ENCODE measurements around the gene CAB39L. TPM values are rescaled to one million over a fixed set of nuclear protein-coding genes. Genes with fewer than 3 reads are reported as not detected.

Gene CAB39L
- total and polyA plus RNA-seq, 2 experiments from 2014 or later = 3.3 to 4.4 TPM

DNA sequence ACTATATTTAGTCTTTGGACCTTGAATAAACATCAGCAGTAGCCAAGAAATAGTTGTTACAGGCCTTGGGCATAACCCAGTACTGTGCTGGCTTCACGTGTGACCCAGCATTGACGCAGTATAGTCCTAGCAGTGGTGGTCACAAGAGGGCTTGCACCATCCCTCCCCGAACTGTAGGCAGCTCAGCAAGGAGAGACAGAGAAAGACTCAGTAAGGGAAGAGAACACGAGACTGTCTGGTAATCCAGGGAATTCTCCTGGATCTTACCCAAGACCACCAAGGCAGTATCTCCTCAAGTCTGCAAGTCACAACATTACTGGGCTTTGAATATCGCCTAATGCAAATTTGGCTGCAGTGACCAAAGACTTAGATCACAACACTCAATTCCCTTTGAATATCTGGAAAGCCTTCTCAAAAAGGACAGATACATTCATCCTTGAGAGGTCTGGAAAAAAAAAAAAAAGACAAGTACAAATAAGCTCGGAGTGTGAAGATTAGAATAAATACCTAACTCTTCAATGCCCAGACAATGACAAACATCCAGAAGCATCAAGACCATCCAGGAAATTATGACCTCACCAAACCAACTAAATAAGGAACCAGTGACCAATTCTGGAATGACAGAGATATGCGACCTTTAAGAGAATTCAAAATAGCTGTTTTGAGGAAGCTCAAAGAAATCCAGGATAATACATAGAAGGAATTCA, 39.7 kb downstream of the CAB39L start:
- H3K4me3 Mint-ChIP-seq = no peak overlapping the region
- peaks cover 15% of the 10 kb centered on the region for H3K27me3 ChIP-seq (ENCODE audit: insufficient read depth)

More for the DNA sequence above, 39.7 kb downstream of the CAB39L start:
- DNase-seq (ENCODE audit: low spot score) (no peak), ATAC-seq (peak; percentile 52; the same call in 1 of the 3 replicates)
- TF ChIP-seq, protein P1, sequence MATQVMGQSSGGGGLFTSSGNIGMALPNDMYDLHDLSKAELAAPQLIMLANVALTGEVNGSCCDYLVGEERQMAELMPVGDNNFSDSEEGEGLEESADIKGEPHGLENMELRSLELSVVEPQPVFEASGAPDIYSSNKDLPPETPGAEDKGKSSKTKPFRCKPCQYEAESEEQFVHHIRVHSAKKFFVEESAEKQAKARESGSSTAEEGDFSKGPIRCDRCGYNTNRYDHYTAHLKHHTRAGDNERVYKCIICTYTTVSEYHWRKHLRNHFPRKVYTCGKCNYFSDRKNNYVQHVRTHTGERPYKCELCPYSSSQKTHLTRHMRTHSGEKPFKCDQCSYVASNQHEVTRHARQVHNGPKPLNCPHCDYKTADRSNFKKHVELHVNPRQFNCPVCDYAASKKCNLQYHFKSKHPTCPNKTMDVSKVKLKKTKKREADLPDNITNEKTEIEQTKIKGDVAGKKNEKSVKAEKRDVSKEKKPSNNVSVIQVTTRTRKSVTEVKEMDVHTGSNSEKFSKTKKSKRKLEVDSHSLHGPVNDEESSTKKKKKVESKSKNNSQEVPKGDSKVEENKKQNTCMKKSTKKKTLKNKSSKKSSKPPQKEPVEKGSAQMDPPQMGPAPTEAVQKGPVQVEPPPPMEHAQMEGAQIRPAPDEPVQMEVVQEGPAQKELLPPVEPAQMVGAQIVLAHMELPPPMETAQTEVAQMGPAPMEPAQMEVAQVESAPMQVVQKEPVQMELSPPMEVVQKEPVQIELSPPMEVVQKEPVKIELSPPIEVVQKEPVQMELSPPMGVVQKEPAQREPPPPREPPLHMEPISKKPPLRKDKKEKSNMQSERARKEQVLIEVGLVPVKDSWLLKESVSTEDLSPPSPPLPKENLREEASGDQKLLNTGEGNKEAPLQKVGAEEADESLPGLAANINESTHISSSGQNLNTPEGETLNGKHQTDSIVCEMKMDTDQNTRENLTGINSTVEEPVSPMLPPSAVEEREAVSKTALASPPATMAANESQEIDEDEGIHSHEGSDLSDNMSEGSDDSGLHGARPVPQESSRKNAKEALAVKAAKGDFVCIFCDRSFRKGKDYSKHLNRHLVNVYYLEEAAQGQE (IDR thresholded peaks at IDR 0.05; ENCODE audit: unreplicated experiment) = no peak
- TF ChIP-seq EZH2 (IDR thresholded peaks at IDR 0.05; ENCODE audit: low read depth, unreplicated experiment) = no peak
- TF ChIP-seq, protein P2, sequence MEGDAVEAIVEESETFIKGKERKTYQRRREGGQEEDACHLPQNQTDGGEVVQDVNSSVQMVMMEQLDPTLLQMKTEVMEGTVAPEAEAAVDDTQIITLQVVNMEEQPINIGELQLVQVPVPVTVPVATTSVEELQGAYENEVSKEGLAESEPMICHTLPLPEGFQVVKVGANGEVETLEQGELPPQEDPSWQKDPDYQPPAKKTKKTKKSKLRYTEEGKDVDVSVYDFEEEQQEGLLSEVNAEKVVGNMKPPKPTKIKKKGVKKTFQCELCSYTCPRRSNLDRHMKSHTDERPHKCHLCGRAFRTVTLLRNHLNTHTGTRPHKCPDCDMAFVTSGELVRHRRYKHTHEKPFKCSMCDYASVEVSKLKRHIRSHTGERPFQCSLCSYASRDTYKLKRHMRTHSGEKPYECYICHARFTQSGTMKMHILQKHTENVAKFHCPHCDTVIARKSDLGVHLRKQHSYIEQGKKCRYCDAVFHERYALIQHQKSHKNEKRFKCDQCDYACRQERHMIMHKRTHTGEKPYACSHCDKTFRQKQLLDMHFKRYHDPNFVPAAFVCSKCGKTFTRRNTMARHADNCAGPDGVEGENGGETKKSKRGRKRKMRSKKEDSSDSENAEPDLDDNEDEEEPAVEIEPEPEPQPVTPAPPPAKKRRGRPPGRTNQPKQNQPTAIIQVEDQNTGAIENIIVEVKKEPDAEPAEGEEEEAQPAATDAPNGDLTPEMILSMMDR (conservative IDR thresholded peaks at IDR 0.05; ENCODE audit: low read depth in 2 of 2) = no peak
- Mint-ChIP-seq H3K36me3 (ENCODE audit: low read depth) (no peaks in the 10 kb centered on the region), H3K27me3 (ENCODE audit: insufficient read depth, low read depth, poor library complexity) (peaks cover 14% of the 10 kb centered on the region), H3K27ac (no peak overlapping the region), H3K9me3 (no peaks in the 10 kb centered on the region; the same call in 2 of the 3 replicates), H3K4me1 (peaks cover 8% of the 10 kb centered on the region)
- Histone ChIP-seq H3F3A (replicated peaks; ENCODE audit: low read depth) (no peaks in the 10 kb centered on the region), H3K36me3 (ENCODE audit: insufficient read depth) (no peaks in the 10 kb centered on the region), H2AFZ (no peak overlapping the region), H3K79me2 (replicated peaks; ENCODE audit: insufficient read depth) (no peaks in the 10 kb centered on the region), H3K4me3 (no peak overlapping the region), H3K4me2 (no peak overlapping the region), H3K27ac (ENCODE audit: low read depth) (no peak overlapping the region), H3K4me1 (ENCODE audit: insufficient read depth) (peaks cover 11% of the 10 kb centered on the region; the same call in 1 of the 2 replicates), H4K20me1 (replicated peaks; ENCODE audit: insufficient read depth) (no peaks in the 10 kb centered on the region), H3K9me2 (ENCODE audit: insufficient read depth) (no peaks in the 10 kb centered on the region)

Measured in GM23338 (cell line).